Loucy (cell line): ENCODE measurements around the gene DENND6A.

ENCODE experiments used
- H2AFZ ChIP-seq: fragments of 200-600 bp; sonication (generic); 2 replicates; pipeline ENCODE4 v1.6.0; 2016; ENCODE audit warnings: antibody characterized with exemption, mild to moderate bottlenecking, low read length, moderate library complexity
- H3F3A ChIP-seq: fragments of 200-600 bp; 2 replicates; pipeline ENCODE4 v1.6.0; 2016; ENCODE audit warnings: antibody characterized with exemption, low read depth, mild to moderate bottlenecking
- H3K27me3 ChIP-seq: fragments of 200-600 bp; sonication (generic); 2 replicates; pipeline ENCODE4 v1.6.1; 2014; ENCODE audit warnings: low read length, mild to moderate bottlenecking; ENCODE audit not compliant: insufficient read depth, poor library complexity, severe bottlenecking
- H3K36me3 ChIP-seq: fragments of 200-600 bp; sonication (generic); 2 replicates; pipeline ENCODE4 v1.6.1; 2016; ENCODE audit warnings: low read length; ENCODE audit not compliant: insufficient read depth
- H3K4me1 ChIP-seq: fragments of 200-600 bp; sonication (generic); 2 replicates; pipeline ENCODE4 v1.5.1; 2014; ENCODE audit warnings: low read length, mild to moderate bottlenecking; ENCODE audit not compliant: insufficient read depth, poor library complexity, severe bottlenecking
- H3K4me2 ChIP-seq: fragments of 200-600 bp; sonication (generic); 2 replicates; pipeline ENCODE4 v1.6.0; 2014; ENCODE audit warnings: antibody characterized with exemption, low read length, low read depth, mild to moderate bottlenecking; ENCODE audit not compliant: poor library complexity, severe bottlenecking
- H3K4me3 ChIP-seq: fragments of 200-600 bp; sonication (generic); 2 replicates; pipeline ENCODE4 v1.5.1; 2014; ENCODE audit warnings: low read length, mild to moderate bottlenecking, mixed read lengths; ENCODE audit not compliant: poor library complexity, severe bottlenecking
- H3K79me2 ChIP-seq: fragments of 200-600 bp; sonication (generic); 2 replicates; pipeline ENCODE4 v1.6.1; 2014; ENCODE audit warnings: low read length; ENCODE audit not compliant: insufficient read depth
- H3K9ac ChIP-seq: fragments of 200-600 bp; sonication (generic); 2 replicates; pipeline ENCODE4 v1.6.0; 2014; ENCODE audit warnings: mild to moderate bottlenecking, low read depth, low read length, moderate library complexity; ENCODE audit not compliant: poor library complexity, severe bottlenecking
- H3K9me2 ChIP-seq: fragments of 200-600 bp; sonication (generic); replicated peaks from 2 replicates; pipeline ENCODE4 v1.6.1; 2016; ENCODE audit warnings: low read depth, low read length, mixed read lengths
- H3K9me3 ChIP-seq: fragments of 200-600 bp; sonication (generic); 2 replicates; pipeline ENCODE4 v1.6.1; 2014; ENCODE audit warnings: mild to moderate bottlenecking, antibody characterized with exemption, low read length, low read depth; ENCODE audit not compliant: insufficient read depth
- H4K20me1 ChIP-seq: fragments of 200-600 bp; sonication (generic); 2 replicates; pipeline ENCODE4 v1.6.0; 2014; ENCODE audit warnings: antibody characterized with exemption, low read length, mild to moderate bottlenecking; ENCODE audit not compliant: insufficient read depth, poor library complexity, severe bottlenecking
- CTCF ChIP-seq: fragments of 200-600 bp; sonication (generic); conservative IDR thresholded peaks from 2 replicates; pipeline ENCODE4 v1.5.1; 2014; ENCODE audit warnings: mild to moderate bottlenecking, antibody characterized with exemption, low read length
- EZH2phosphoT487 ChIP-seq: fragments of 200-600 bp; IDR thresholded peaks from 2 replicates; pipeline ENCODE4 v1.6.1; 2018; ENCODE audit warnings: antibody characterized with exemption, mild to moderate bottlenecking, moderate library complexity, borderline replicate concordance

Gene DENND6A

GRCh38 chr3:57737840-57738239 lies 45.0 kb upstream of the DENND6A start:
- no peaks in the 10 kb centered on the region for H3K9me2 ChIP-seq
- no peaks in the 10 kb centered on the region for H4K20me1 ChIP-seq
- H3K27me3 ChIP-seq: no peaks in the 10 kb centered on the region
- no peak overlapping the region for H3K4me3 ChIP-seq
- no peak overlapping the region for H3K4me2 ChIP-seq
- no peak overlapping the region for H2AFZ ChIP-seq
- H3K9ac ChIP-seq: no peak overlapping the region
- H3K36me3 ChIP-seq: no peaks in the 10 kb centered on the region
- H3F3A ChIP-seq: no peaks in the 10 kb centered on the region
- no peaks in the 10 kb centered on the region for H3K4me1 ChIP-seq
- H3K9me3 ChIP-seq: no peaks in the 10 kb centered on the region
- TF ChIP-seq CTCF: no peak
- TF ChIP-seq EZH2phosphoT487: no peak
- no peaks in the 10 kb centered on the region for H3K79me2 ChIP-seq

GRCh38 chr3:57735405-57735804 lies 42.5 kb upstream of the DENND6A start:
- H3K4me2 ChIP-seq: no peak overlapping the region
- no peaks in the 10 kb centered on the region for H3F3A ChIP-seq
- H3K36me3 ChIP-seq: no peaks in the 10 kb centered on the region
- no peaks in the 10 kb centered on the region for H3K79me2 ChIP-seq
- H3K9me2 ChIP-seq: no peaks in the 10 kb centered on the region
- H3K4me3 ChIP-seq: no peak overlapping the region
- H3K9ac ChIP-seq: no peak overlapping the region
- H2AFZ ChIP-seq: 0 out of 2 replicates have a peak overlapping the region, but pooled peaks have one; percentile 26
- H3K9me3 ChIP-seq: no peaks in the 10 kb centered on the region
- no peak for TF ChIP-seq EZH2phosphoT487
- TF ChIP-seq CTCF: no peak
- no peaks in the 10 kb centered on the region for H3K27me3 ChIP-seq
- no peaks in the 10 kb centered on the region for H4K20me1 ChIP-seq
- H3K4me1 ChIP-seq: no peaks in the 10 kb centered on the region

- Histone ChIP-seq H3K9me3 (no peaks in the 10 kb centered on the region), H3F3A (no peaks in the 10 kb centered on the region), H3K9me2 (no peaks in the 10 kb centered on the region), H3K4me2 (no peak overlapping the region), H3K36me3 (no peaks in the 10 kb centered on the region), H3K4me3 (no peak overlapping the region), H4K20me1 (no peaks in the 10 kb centered on the region), H3K79me2 (no peaks in the 10 kb centered on the region), H3K9ac (no peak overlapping the region), H3K27me3 (no peaks in the 10 kb centered on the region), H2AFZ (no peak overlapping the region), H3K4me1 (no peaks in the 10 kb centered on the region)
- TF ChIP-seq CTCF (no peak), EZH2phosphoT487 (no peak)
Observed at GRCh38 chr3:57733790-57734189, 40.9 kb upstream of the DENND6A start.
